ENCODE measurements around the gene ZNF618. TPM values are rescaled to one million over a fixed set of nuclear protein-coding genes. Genes with fewer than 3 reads are reported as not detected.

ZNF618 gene, protein sequence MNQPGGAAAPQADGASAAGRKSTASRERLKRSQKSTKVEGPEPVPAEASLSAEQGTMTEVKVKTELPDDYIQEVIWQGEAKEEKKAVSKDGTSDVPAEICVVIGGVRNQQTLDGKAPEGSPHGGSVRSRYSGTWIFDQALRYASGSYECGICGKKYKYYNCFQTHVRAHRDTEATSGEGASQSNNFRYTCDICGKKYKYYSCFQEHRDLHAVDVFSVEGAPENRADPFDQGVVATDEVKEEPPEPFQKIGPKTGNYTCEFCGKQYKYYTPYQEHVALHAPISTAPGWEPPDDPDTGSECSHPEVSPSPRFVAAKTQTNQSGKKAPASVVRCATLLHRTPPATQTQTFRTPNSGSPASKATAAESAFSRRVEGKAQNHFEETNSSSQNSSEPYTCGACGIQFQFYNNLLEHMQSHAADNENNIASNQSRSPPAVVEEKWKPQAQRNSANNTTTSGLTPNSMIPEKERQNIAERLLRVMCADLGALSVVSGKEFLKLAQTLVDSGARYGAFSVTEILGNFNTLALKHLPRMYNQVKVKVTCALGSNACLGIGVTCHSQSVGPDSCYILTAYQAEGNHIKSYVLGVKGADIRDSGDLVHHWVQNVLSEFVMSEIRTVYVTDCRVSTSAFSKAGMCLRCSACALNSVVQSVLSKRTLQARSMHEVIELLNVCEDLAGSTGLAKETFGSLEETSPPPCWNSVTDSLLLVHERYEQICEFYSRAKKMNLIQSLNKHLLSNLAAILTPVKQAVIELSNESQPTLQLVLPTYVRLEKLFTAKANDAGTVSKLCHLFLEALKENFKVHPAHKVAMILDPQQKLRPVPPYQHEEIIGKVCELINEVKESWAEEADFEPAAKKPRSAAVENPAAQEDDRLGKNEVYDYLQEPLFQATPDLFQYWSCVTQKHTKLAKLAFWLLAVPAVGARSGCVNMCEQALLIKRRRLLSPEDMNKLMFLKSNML
- total RNA-seq (1 to 10 TPM; 2.0 to 8.0 (median 2.6) TPM), polyA plus RNA-seq (1 to 10 TPM in 2 of 3 donors, under 1 TPM in 1; 0.92 to 2.3 (median 1.2) TPM)

- Histone ChIP-seq H3K9me3 (no peaks in the 10 kb centered on the region), H3K4me1 (peaks cover 0 to 12% (median 5%) of the 10 kb centered on the region in 4 donors), H3K4me3 (peak within 1 kb of the TSS; percentile 82 to 99 (median 95)), H3K27me3 (no peaks in the 10 kb centered on the region), H3K36me3 (no peaks in the 10 kb centered on the region), H3K27ac (peak within 1 kb of the TSS; percentile 72 to 81 (median 78))
- WGBS, 2 donors: 1% methylated on average over 84 of the region's 84 CpGs
- intact Hi-C loops (cut with DNase I): loop anchor here (5.0 kb wide), 1 partner anchor 69 kb away; no protein-coding TSS in a partner anchor
- no peak for DNase-seq
- TF ChIP-seq POLR2AphosphoS5 (IDR thresholded peaks at IDR 0.05) (no peak), POLR2A (IDR thresholded peaks at IDR 0.05) (no peak), CTCF (IDR thresholded peaks at IDR 0.05) (peak in 1 of 4 experiments; percentile 51)
Observed at GRCh38 chr9:113876151-113876992, at the start of gene ZNF618. Gene ZNF618, plus strand, starts transcription at chr9:113876309. Its CDS starts 72 bp downstream, at chr9:113876381.

- Histone ChIP-seq H3K36me3 (no peaks in the 10 kb centered on the region), H3K4me3 (no peak overlapping the region), H3K27me3 (no peaks in the 10 kb centered on the region), H3K27ac (no peak overlapping the region), H3K9me3 (peaks cover 0 to 5% (median 1%) of the 10 kb centered on the region in 4 donors), H3K4me1 (no peaks in the 10 kb centered on the region)
- no peak for TF ChIP-seq EP300 (IDR thresholded peaks at IDR 0.05)
- TF ChIP-seq POLR2A (IDR thresholded peaks at IDR 0.05): no peak
- TF ChIP-seq CTCF (IDR thresholded peaks at IDR 0.05): no peak
- no peak for TF ChIP-seq POLR2AphosphoS5 (IDR thresholded peaks at IDR 0.05)
- intact Hi-C loops (cut with DNase I): no loop called here
- WGBS, 2 donors: 34 to 56% methylated on average over 1 of the region's 1 CpG
- no peak for DNase-seq
Observed at GRCh38 chr9:113828221-113828620, 47.9 kb upstream of the ZNF618 start.

GRCh38 chr9:113837334-113837733 is 38.8 kb upstream of the ZNF618 start:
- no peak for DNase-seq
- peaks cover 0 to 9% (median 3%) of the 10 kb centered on the region in 4 donors for H3K9me3 ChIP-seq
- H3K4me1 ChIP-seq: no peaks in the 10 kb centered on the region
- H3K27me3 ChIP-seq: no peaks in the 10 kb centered on the region
- intact Hi-C loops (cut with DNase I): no loop called here
- H3K36me3 ChIP-seq: no peaks in the 10 kb centered on the region
- H3K27ac ChIP-seq: no peak overlapping the region
- TF ChIP-seq CTCF (IDR thresholded peaks at IDR 0.05) (no peak), POLR2AphosphoS5 (IDR thresholded peaks at IDR 0.05) (no peak), POLR2A (IDR thresholded peaks at IDR 0.05) (no peak)
- 94 to 96% methylated on average over 3 of the region's 3 CpGs for WGBS, 2 donors
- H3K4me3 ChIP-seq: no peak overlapping the region

- intact Hi-C loops (cut with DNase I): no loop called here
- Histone ChIP-seq H3K27me3 (no peaks in the 10 kb centered on the region), H3K9me3 (no peaks in the 10 kb centered on the region), H3K27ac (no peak overlapping the region), H3K4me1 (no peaks in the 10 kb centered on the region), H3K36me3 (no peaks in the 10 kb centered on the region), H3K4me3 (no peak overlapping the region)
- DNase-seq: no peak
- TF ChIP-seq CTCF (IDR thresholded peaks at IDR 0.05) (no peak), POLR2A (IDR thresholded peaks at IDR 0.05) (no peak), POLR2AphosphoS5 (IDR thresholded peaks at IDR 0.05) (no peak), EP300 (IDR thresholded peaks at IDR 0.05) (no peak)
- WGBS, 2 donors: 87 to 88% methylated on average over 3 of the region's 3 CpGs
Observed at GRCh38 chr9:113842086-113842485, 34.0 kb upstream of the ZNF618 start.
